H1 (cell line): Measurements from ENCODE around the gene PRG3. TPM values are rescaled to one million over a fixed set of nuclear protein-coding genes. Genes with fewer than 3 reads are reported as not detected.

Experiments used
- BACH1 ChIP-seq: IDR thresholded peaks from 2 replicates; pipeline ENCODE4 v1.6.1; 2012; ENCODE audit warnings: low read length, improper control_type of control experiment
- EP300 ChIP-seq, 2 experiments: IDR thresholded peaks; 1 replicate in 1 of 2; 2 replicates in 1 of 2; pipeline ENCODE4 v1.6.1; 2011 to 2012; ENCODE audit warnings: low read depth in 2 of 2, low read length in 2 of 2, mild to moderate bottlenecking in 2 of 2, borderline replicate concordance in 1 of 2, inconsistent platforms in 1 of 2, moderate library complexity in 1 of 2
- HDAC2 ChIP-seq, 2 experiments: fragments of 300-600 bp in 1 of 2; sonication (generic) in 1 of 2; IDR thresholded peaks; 2 replicates each; pipeline ENCODE4 v1.6.1; 2011 to 2012; ENCODE audit warnings: low read depth in 2 of 2, low read length in 2 of 2, mild to moderate bottlenecking in 2 of 2, moderate library complexity in 2 of 2, borderline replicate concordance in 1 of 2, inconsistent platforms in 1 of 2
- NRF1 ChIP-seq: IDR thresholded peaks from 2 replicates; pipeline ENCODE4 v1.6.1; 2011; ENCODE audit warnings: mild to moderate bottlenecking, low read depth, low read length, improper control_type of control experiment
- PHF8 ChIP-seq: fragments of 200-600 bp; sonication (generic); conservative IDR thresholded peaks from 2 replicates; pipeline ENCODE4 v1.7.1; 2012; ENCODE audit warnings: low read depth, mild to moderate bottlenecking, inconsistent platforms, low read length, moderate library complexity
- TEAD4 ChIP-seq: IDR thresholded peaks from 2 replicates; pipeline ENCODE4 v1.6.1; 2012; ENCODE audit warnings: low read depth, low read length, inconsistent platforms, mixed read lengths
- polyA plus RNA-seq, 7 experiments: library from polyadenylated mRNA; depleted of rRNA in 3 of 7; stranded (reverse) in 5 of 7; unstranded in 2 of 7; fragments of >200 nt in 5 of 7; fragments of 200-250 nt in 2 of 7; gene quantifications; 1 replicate in 5 of 7; 2 replicates in 1 of 7; 4 replicates in 1 of 7; pipeline versions ENCODE4 v1.2.1 to v1.2.3, GENCODE V29; 2011 to 2013; ENCODE audit warnings: missing spikeins in 2 of 7, mixed read lengths in 2 of 7
- total RNA-seq: library from RNA; stranded (reverse); fragmentation: NEBNext Ultra II Directional; extraction: Animal tissue kit (Norgen Biotek cat#: 25700); gene quantifications from 2 replicates; pipeline ENCODE4 v1.2.1, GENCODE V29; 2021

Gene PRG3
- total and polyA plus RNA-seq, 2 of the 8 experiments (the other 6 are each of a cell fraction or from before 2014, with no cell fraction given): not detected

GRCh38 chr11:57410287-57410686, 29.3 kb upstream of the PRG3 start (continued):
- TF ChIP-seq BACH1 (no peak), HDAC2 (IDR thresholded peaks at IDR 0.05; ENCODE audit: borderline replicate concordance in 1 of 2, low read depth in 2 of 2, low read length in 2 of 2) (no peak), TEAD4 (no peak), NRF1 (no peak), PHF8 (no peak), EP300 (IDR thresholded peaks at IDR 0.05; ENCODE audit: borderline replicate concordance in 1 of 2, low read depth in 2 of 2, low read length in 2 of 2) (no peak)
- TF ChIP-seq, all 59 proteins: peak for 0
